Left ventricle myocardium inferior (tissue), 1 donor: ENCODE measurements around the gene SLC1A2. TPM values are rescaled to one million over a fixed set of nuclear protein-coding genes. Genes with fewer than 3 reads are reported as not detected.
A peak's percentile ranks its signal among the peaks of the same experiment; 100 is the strongest.

Experiments used
- DNase-seq: peaks from one replicate; pipeline ENCODE4 v3.0.0-alpha.2; 2020
- H3K27ac ChIP-seq: fragments of 200-600 bp; replicated peaks from 2 replicates; pipeline ENCODE4 v1.8.0; 2021
- H3K27me3 ChIP-seq: fragments of 200-600 bp; 2 replicates; pipeline ENCODE4 v1.8.0; 2021; ENCODE audit warnings: low read depth
- H3K36me3 ChIP-seq: fragments of 200-600 bp; 2 replicates; pipeline ENCODE4 v1.8.0; 2021
- H3K4me1 ChIP-seq: fragments of 200-600 bp; 2 replicates; pipeline ENCODE4 v1.8.0; 2021
- H3K4me3 ChIP-seq: fragments of 200-600 bp; 2 replicates; pipeline ENCODE4 v1.8.0; 2021; ENCODE audit warnings: mild to moderate bottlenecking, moderate library complexity
- H3K9me3 ChIP-seq: fragments of 200-600 bp; replicated peaks from 2 replicates; pipeline ENCODE4 v1.8.0; 2021
- CTCF ChIP-seq: fragments of 200-600 bp; IDR thresholded peaks from 2 replicates; pipeline ENCODE4 v1.8.0; 2021; ENCODE audit warnings: antibody characterized with exemption, mild to moderate bottlenecking, borderline replicate concordance
- intact Hi-C: fragments of 100-400 bp; cut with micrococcal nuclease; formaldehyde crosslinking; loops from one replicate; pipeline ENCODE4 v1.11.0; 2022
- total RNA-seq: library from RNA; stranded (reverse); fragmentation: NEBNext Ultra II Directional; extraction: Animal tissue kit (Norgen Biotek cat#: 25700); gene quantifications from one replicate; pipeline ENCODE4 v1.2.1, GENCODE V29; 2021
- donor health status: DM: no; HTN: yes; CAD: no; lungs with severe emphysema.

Gene SLC1A2
- total RNA-seq, 1 donor from 2014 or later, result 8.4 TPM

GRCh38 chr11:35214226-35214770 lies 205.1 kb downstream of the SLC1A2 start:
- intact Hi-C loops, result no loop called here
- Histone ChIP-seq H3K4me1 (no peaks in the 10 kb centered on the region), H3K36me3 (peaks cover 4% of the 10 kb centered on the region), H3K27me3 (no peaks in the 10 kb centered on the region), H3K4me3 (no peak overlapping the region), H3K27ac (no peak overlapping the region), H3K9me3 (peaks cover 13% of the 10 kb centered on the region)
- no peak for TF ChIP-seq CTCF
- no peak for DNase-seq

GRCh38 chr11:35211952-35212351 lies 207.4 kb downstream of the SLC1A2 start:
- peak overlapping the region; percentile 9 for H3K27ac ChIP-seq
- H3K36me3 ChIP-seq, result peaks cover 4% of the 10 kb centered on the region
- no peaks in the 10 kb centered on the region for H3K4me1 ChIP-seq
- H3K4me3 ChIP-seq, result no peak overlapping the region
- peaks cover 13% of the 10 kb centered on the region for H3K9me3 ChIP-seq
- intact Hi-C loops, result no loop called here
- no peak for TF ChIP-seq CTCF
- no peak for DNase-seq
- no peaks in the 10 kb centered on the region for H3K27me3 ChIP-seq

- Histone ChIP-seq H3K27ac (no peak overlapping the region), H3K4me3 (no peak overlapping the region), H3K9me3 (peaks cover 13% of the 10 kb centered on the region), H3K4me1 (no peaks in the 10 kb centered on the region), H3K27me3 (no peaks in the 10 kb centered on the region), H3K36me3 (peaks cover 4% of the 10 kb centered on the region)
- no peak for DNase-seq
- no peak for TF ChIP-seq CTCF
- intact Hi-C loops, result no loop called here
Observed at GRCh38 chr11:35210876-35211546, 208.3 kb downstream of the SLC1A2 start.

- TF ChIP-seq CTCF, result no peak
- no peak for DNase-seq
- H3K4me1 ChIP-seq, result no peaks in the 10 kb centered on the region
- no peak overlapping the region for H3K27ac ChIP-seq
- intact Hi-C loops, result no loop called here
- peaks cover 13% of the 10 kb centered on the region for H3K9me3 ChIP-seq
- no peaks in the 10 kb centered on the region for H3K27me3 ChIP-seq
- no peak overlapping the region for H3K4me3 ChIP-seq
- peaks cover 4% of the 10 kb centered on the region for H3K36me3 ChIP-seq
Observed at GRCh38 chr11:35208795-35209194, 210.6 kb downstream of the SLC1A2 start.

GRCh38 chr11:35207471-35208403 lies 211.6 kb downstream of the SLC1A2 start:
- no peak for DNase-seq
- no peak for TF ChIP-seq CTCF
- peaks cover 13% of the 10 kb centered on the region for H3K9me3 ChIP-seq
- H3K27me3 ChIP-seq, result no peaks in the 10 kb centered on the region
- no peak overlapping the region for H3K4me3 ChIP-seq
- no peak overlapping the region for H3K27ac ChIP-seq
- H3K4me1 ChIP-seq, result no peaks in the 10 kb centered on the region
- intact Hi-C loops, result no loop called here
- H3K36me3 ChIP-seq, result peaks cover 4% of the 10 kb centered on the region
